HCT116 (cell line): ENCODE results near the gene RTN4. TPM values are rescaled to one million over a fixed set of nuclear protein-coding genes. Genes with fewer than 3 reads are reported as not detected.

Experiments
- ATAC-seq: fragments of 200-7000 bp; cut with Tn5 transposase; 2 replicates; pipeline ENCODE4 v1.9.1; 2020; ENCODE audit warnings: mild to moderate bottlenecking, moderate library complexity
- BruUV-seq: library from RNA; stranded (reverse); fragments of 400-500 nt; replicated peaks from 2 replicates; lab custom pipeline; 2021; lab: Mats Ljungman, UMichigan
- CTCF ChIA-PET: fragments of 300-600 bp; sonication (Branson Sonifier 250); formaldehyde crosslinking; loops from one replicate; lab custom pipeline; 2021; ENCODE audit warnings: antibody characterized with exemption; lab: Charles Lee
- POLR2A ChIA-PET: fragments of 300-600, 350-600 bp; sonication (Branson Sonifier 250); formaldehyde crosslinking; loops from one replicate; lab custom pipeline; 2021; ENCODE audit warnings: antibody characterized with exemption; lab: Charles Lee
- RAD21 ChIA-PET, 2 experiments: fragments of 300-600 bp; sonication (Branson Sonifier 250); formaldehyde crosslinking; loops; one replicate each; lab custom pipeline; 2023; ENCODE audit warnings: low total read pairs in 2 of 2; ENCODE audit not compliant: uncharacterized antibody in 2 of 2, unreplicated experiment in 2 of 2, low non-redundant PET in 1 of 2; lab: Charles Lee
- DNase-seq: peaks from one replicate; pipeline ENCODE4 v3.0.0-alpha.2; 2010; ENCODE audit warnings: low read depth, low spot score
- H2AFZ ChIP-seq: fragments of 200-600 bp; shearing (Covaris generic), sonication (generic); 2 replicates; pipeline ENCODE4 v1.6.1; 2017; ENCODE audit warnings: low read depth, mixed run types, mixed read lengths, antibody characterized with exemption, low read length; ENCODE audit not compliant: poor library complexity, severe bottlenecking
- H3K27ac ChIP-seq: 2 replicates; pipeline ENCODE4 v1.5.1; 2012; ENCODE audit warnings: low read depth, low read length
- H3K27me3 ChIP-seq: fragments of 200-600 bp; sonication (generic); 2 replicates; pipeline ENCODE4 v1.6.1; 2016; ENCODE audit warnings: mixed run types, low read length, mixed read lengths; ENCODE audit not compliant: insufficient read depth
- H3K36me3 ChIP-seq, 2 experiments: fragments of 200-500 bp in 1 of 2; fragments of 200-600 bp in 1 of 2; sonication (Bioruptor generic) in 1 of 2; sonication (generic) in 1 of 2; 2 replicates each; pipeline versions ENCODE4 v1.5.1 to v1.6.1; 2014 to 2016; ENCODE audit warnings: low read length in 2 of 2, inconsistent platforms in 1 of 2, mixed read lengths in 1 of 2, mixed run types in 1 of 2; ENCODE audit not compliant: insufficient read depth in 2 of 2, control insufficient read depth in 1 of 2
- H3K4me1 ChIP-seq, 2 experiments: fragments of 200-600 bp in 1 of 2; sonication (generic) in 1 of 2; 2 replicates each; pipeline versions ENCODE4 v1.5.1 to v1.6.1; 2012 to 2017; ENCODE audit warnings: low read length in 2 of 2, inconsistent platforms in 1 of 2, mild to moderate bottlenecking in 1 of 2, mixed read lengths in 1 of 2, mixed run types in 1 of 2, moderate library complexity in 1 of 2; ENCODE audit not compliant: insufficient read depth in 2 of 2, control insufficient read depth in 1 of 2
- H3K4me2 ChIP-seq: fragments of 200-600 bp; sonication (generic); 2 replicates; pipeline ENCODE4 v1.6.1; 2017; ENCODE audit warnings: mixed run types, low read length, mixed read lengths
- H3K4me3 ChIP-seq, 2 experiments: fragments of 200-600 bp in 1 of 2; sonication (generic) in 1 of 2; replicated peaks in 1 of 2; 2 replicates each; pipeline ENCODE4 v1.5.1; 2011 to 2016; ENCODE audit warnings: low read length in 2 of 2, control low read depth in 1 of 2, low read depth in 1 of 2, mild to moderate bottlenecking in 1 of 2, mixed read lengths in 1 of 2, mixed run types in 1 of 2
- H3K79me2 ChIP-seq: fragments of 200-600 bp; sonication (generic); 2 replicates; pipeline ENCODE4 v1.6.1; 2017; ENCODE audit warnings: mild to moderate bottlenecking, mixed run types, low read length, moderate library complexity, mixed read lengths; ENCODE audit not compliant: insufficient read depth
- H3K9ac ChIP-seq: fragments of 200-600 bp; sonication (generic); 2 replicates; pipeline ENCODE4 v1.6.1; 2016; ENCODE audit warnings: low read length, mixed read lengths
- H3K9me2 ChIP-seq: fragments of 200-600 bp; sonication (generic), shearing (Covaris generic); 2 replicates; pipeline ENCODE4 v1.6.1; 2017; ENCODE audit warnings: mixed run types, mild to moderate bottlenecking, moderate library complexity; ENCODE audit not compliant: insufficient read depth
- H3K9me3 ChIP-seq, 2 experiments: fragments of 200-500 bp in 1 of 2; fragments of 200-600 bp in 1 of 2; sonication (Bioruptor generic) in 1 of 2; sonication (generic) in 1 of 2; 2 replicates each; pipeline ENCODE4 v1.6.1; 2014 to 2017; ENCODE audit warnings: low read length in 2 of 2, mixed read lengths in 2 of 2, inconsistent platforms in 1 of 2, low read depth in 1 of 2, mild to moderate bottlenecking in 1 of 2, mixed run types in 1 of 2, moderate library complexity in 1 of 2; ENCODE audit not compliant: control insufficient read depth in 1 of 2, insufficient read depth in 1 of 2
- H4K20me1 ChIP-seq: fragments of 200-600 bp; sonication (generic), shearing (Covaris generic); 2 replicates; pipeline ENCODE4 v1.6.1; 2017; ENCODE audit warnings: mixed run types, mild to moderate bottlenecking, moderate library complexity; ENCODE audit not compliant: insufficient read depth
- CBX3 ChIP-seq: IDR thresholded peaks from 2 replicates; pipeline ENCODE4 v1.6.1; 2012; ENCODE audit warnings: low read depth
- CEBPB ChIP-seq: IDR thresholded peaks from 2 replicates; pipeline ENCODE4 v1.6.1; 2012; ENCODE audit warnings: low read depth
- EGR1 ChIP-seq: IDR thresholded peaks from 2 replicates; pipeline ENCODE4 v1.6.1; 2012; ENCODE audit warnings: low read depth
- EZH2phosphoT487 ChIP-seq: fragments of 200-600 bp; IDR thresholded peaks from 2 replicates; pipeline ENCODE4 v1.6.1; 2018; ENCODE audit warnings: antibody characterized with exemption, borderline replicate concordance
- JUND ChIP-seq: IDR thresholded peaks from 2 replicates; pipeline ENCODE4 v1.6.1; 2012
- POLR2A ChIP-seq: IDR thresholded peaks from 2 replicates; pipeline ENCODE4 v1.7.0; 2011; ENCODE audit warnings: borderline replicate concordance; ENCODE audit not compliant: insufficient read depth, insufficient read length; ENCODE audit errors: extremely low read depth
- POLR2AphosphoS5 ChIP-seq: IDR thresholded peaks from 2 replicates; pipeline ENCODE4 v1.6.1; 2011; ENCODE audit warnings: mild to moderate bottlenecking, low read depth, low read length, moderate library complexity
- RAD21 ChIP-seq: IDR thresholded peaks from 2 replicates; pipeline ENCODE4 v1.6.1; 2012; ENCODE audit warnings: low read depth, mild to moderate bottlenecking
- SIN3A ChIP-seq: IDR thresholded peaks from 2 replicates; pipeline ENCODE4 v1.6.1; 2012; ENCODE audit warnings: low read depth
- SP1 ChIP-seq: IDR thresholded peaks from 2 replicates; pipeline ENCODE4 v1.6.1; 2012; ENCODE audit warnings: low read depth
- SRF ChIP-seq: IDR thresholded peaks from 2 replicates; pipeline ENCODE4 v1.6.1; 2012; ENCODE audit warnings: low read depth
- TCF7L2 ChIP-seq: IDR thresholded peaks from 2 replicates; pipeline ENCODE4 v1.7.0; 2011; ENCODE audit warnings: borderline replicate concordance, inconsistent platforms; ENCODE audit not compliant: insufficient read depth, insufficient read length; ENCODE audit errors: extremely low read depth
- YY1 ChIP-seq: IDR thresholded peaks from 2 replicates; pipeline ENCODE4 v1.6.1; 2011; ENCODE audit warnings: low read length, low read depth, moderate library complexity, mild to moderate bottlenecking; ENCODE audit not compliant: insufficient replicate concordance; ENCODE audit errors: extremely low read depth
- ZFX ChIP-seq: fragments of 450-650 bp; IDR thresholded peaks from 2 replicates; pipeline ENCODE4 v1.6.1; 2017
- intact Hi-C: fragments of 100-400 bp; cut with micrococcal nuclease; formaldehyde crosslinking; loops from 2 replicates; pipeline ENCODE4 v1.10.0; 2022
- total RNA-seq: library from RNA; stranded (reverse); gene quantifications from one replicate; pipeline ENCODE4 v1.2.1, GENCODE V29; 2021; ENCODE audit not compliant: unreplicated experiment
- TF ChIP-seq, protein P1 (sequence below): IDR thresholded peaks from 2 replicates; pipeline ENCODE4 v1.6.1; 2011; ENCODE audit warnings: mild to moderate bottlenecking, low read length, moderate library complexity; ENCODE audit not compliant: insufficient replicate concordance; ENCODE audit errors: extremely low read depth
- TF ChIP-seq, protein P2 (sequence below): IDR thresholded peaks from 2 replicates; pipeline ENCODE4 v1.6.1; 2012

RTN4 gene
- total RNA-seq, 1 experiment from 2014 or later = 221 TPM

DNA sequence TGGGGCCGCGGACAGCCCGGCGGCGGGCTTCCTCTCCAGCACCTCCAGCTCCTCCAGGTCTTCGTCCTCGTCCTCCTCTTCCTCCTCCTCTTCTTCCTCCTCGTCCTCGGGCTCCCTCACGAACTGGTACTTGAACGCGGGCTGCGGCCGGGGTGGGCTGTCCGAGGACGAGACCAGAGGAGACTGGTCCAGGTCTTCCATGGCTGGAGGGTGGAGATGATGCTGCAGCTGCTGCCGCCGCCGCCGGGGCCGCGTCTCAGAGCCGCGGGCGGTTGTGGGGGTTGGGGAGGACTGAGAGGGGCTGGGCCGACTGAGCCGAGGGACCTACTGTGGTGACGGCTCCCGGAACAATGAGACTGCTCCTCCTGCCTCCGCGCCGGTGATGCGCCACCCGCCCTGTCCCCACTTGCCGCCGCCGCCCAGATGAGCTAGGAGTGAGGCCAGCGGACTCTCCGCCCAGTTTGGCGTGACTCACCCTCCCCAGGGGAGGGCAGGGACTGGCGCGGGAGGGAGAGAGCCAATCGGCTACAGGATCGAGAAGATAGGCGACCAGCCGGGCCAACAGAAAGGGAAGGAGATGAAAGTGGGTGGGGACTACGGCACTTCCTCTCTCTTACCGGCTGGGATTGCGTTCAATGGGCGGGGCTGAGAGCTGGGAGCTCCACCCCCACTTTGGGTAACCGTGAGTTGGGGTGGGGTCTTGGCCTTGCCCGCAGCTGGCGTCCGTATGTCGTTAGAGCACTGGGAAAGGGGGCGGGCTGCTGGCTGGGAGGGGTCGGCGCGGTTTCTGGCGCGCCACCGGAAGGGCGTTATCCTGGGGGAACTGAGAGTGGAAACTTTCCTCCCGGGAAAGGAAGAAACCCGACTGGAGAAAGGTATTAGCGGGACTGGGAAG lies at the start of gene RTN4 (continued):
- TF ChIP-seq SP1 = peak; percentile 99
- peak; percentile 98 for TF ChIP-seq SIN3A
- peak; percentile 71 for TF ChIP-seq TCF7L2
- TF ChIP-seq ZFX = no peak

DNA sequence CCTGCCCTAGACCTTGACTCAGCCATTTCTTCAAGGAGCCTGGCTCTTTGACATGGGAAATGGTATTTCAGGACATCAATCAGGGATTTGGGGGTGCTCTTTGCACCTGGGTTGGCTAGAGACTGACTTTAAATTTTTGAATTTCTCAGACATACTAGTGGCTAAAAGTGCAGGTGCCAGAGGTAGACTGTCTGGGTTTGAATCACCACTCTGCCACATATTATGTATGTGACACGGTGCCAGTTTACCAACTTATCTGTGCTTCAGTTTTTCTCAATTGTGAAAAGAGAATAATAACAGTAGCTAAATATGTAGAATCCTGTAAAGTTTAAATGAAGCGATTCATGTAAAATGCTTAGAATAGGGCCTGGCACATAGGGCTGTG lies 49.2 kb upstream of the RTN4 start:
- POLR2A ChIA-PET = no interaction called here

More for the DNA sequence above, 49.2 kb upstream of the RTN4 start:
- ATAC-seq (no peak), DNase-seq (no peak)
- Histone ChIP-seq H3K4me1 (peaks cover 9% of the 10 kb centered on the region in 2 experiments; a peak in 3 of 4 replicates), H3K36me3 (no peaks in the 10 kb centered on the region), H3K9ac (no peak overlapping the region), H4K20me1 (no peaks in the 10 kb centered on the region), H3K4me3 (no peak overlapping the region), H2AFZ (no peak overlapping the region), H3K79me2 (no peaks in the 10 kb centered on the region), H3K9me2 (no peaks in the 10 kb centered on the region), H3K27ac (no peak overlapping the region), H3K4me2 (no peak overlapping the region), H3K27me3 (no peaks in the 10 kb centered on the region), H3K9me3 (no peaks in the 10 kb centered on the region)
- BruUV-seq = no TSS peak
- TF ChIP-seq CEBPB = no peak
- TF ChIP-seq POLR2AphosphoS5 = no peak
- TF ChIP-seq POLR2A = no peak
- TF ChIP-seq TCF7L2 = no peak
- TF ChIP-seq, protein P1, sequence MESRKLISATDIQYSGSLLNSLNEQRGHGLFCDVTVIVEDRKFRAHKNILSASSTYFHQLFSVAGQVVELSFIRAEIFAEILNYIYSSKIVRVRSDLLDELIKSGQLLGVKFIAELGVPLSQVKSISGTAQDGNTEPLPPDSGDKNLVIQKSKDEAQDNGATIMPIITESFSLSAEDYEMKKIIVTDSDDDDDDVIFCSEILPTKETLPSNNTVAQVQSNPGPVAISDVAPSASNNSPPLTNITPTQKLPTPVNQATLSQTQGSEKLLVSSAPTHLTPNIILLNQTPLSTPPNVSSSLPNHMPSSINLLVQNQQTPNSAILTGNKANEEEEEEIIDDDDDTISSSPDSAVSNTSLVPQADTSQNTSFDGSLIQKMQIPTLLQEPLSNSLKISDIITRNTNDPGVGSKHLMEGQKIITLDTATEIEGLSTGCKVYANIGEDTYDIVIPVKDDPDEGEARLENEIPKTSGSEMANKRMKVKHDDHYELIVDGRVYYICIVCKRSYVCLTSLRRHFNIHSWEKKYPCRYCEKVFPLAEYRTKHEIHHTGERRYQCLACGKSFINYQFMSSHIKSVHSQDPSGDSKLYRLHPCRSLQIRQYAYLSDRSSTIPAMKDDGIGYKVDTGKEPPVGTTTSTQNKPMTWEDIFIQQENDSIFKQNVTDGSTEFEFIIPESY = no peak
- TF ChIP-seq ZFX = no peak
- no peak for TF ChIP-seq CBX3
- no peak for TF ChIP-seq SRF
- TF ChIP-seq, protein P2, sequence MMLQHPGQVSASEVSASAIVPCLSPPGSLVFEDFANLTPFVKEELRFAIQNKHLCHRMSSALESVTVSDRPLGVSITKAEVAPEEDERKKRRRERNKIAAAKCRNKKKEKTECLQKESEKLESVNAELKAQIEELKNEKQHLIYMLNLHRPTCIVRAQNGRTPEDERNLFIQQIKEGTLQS = no peak
- no peak for TF ChIP-seq JUND
- TF ChIP-seq EZH2phosphoT487 = no peak
- no peak for TF ChIP-seq EGR1
- TF ChIP-seq YY1 = no peak
- no peak for TF ChIP-seq RAD21
- RAD21 ChIA-PET = no interaction called here
- intact Hi-C loops = no loop called here
- CTCF ChIA-PET = no interaction called here
